ENCODE measurements around the gene SCYL2.
"Not testable (repeated sequence)": the region's sequence is repeated elsewhere in the genome, so short reads cannot be mapped to it uniquely, and the experiment has no call there.

SCYL2 gene, protein sequence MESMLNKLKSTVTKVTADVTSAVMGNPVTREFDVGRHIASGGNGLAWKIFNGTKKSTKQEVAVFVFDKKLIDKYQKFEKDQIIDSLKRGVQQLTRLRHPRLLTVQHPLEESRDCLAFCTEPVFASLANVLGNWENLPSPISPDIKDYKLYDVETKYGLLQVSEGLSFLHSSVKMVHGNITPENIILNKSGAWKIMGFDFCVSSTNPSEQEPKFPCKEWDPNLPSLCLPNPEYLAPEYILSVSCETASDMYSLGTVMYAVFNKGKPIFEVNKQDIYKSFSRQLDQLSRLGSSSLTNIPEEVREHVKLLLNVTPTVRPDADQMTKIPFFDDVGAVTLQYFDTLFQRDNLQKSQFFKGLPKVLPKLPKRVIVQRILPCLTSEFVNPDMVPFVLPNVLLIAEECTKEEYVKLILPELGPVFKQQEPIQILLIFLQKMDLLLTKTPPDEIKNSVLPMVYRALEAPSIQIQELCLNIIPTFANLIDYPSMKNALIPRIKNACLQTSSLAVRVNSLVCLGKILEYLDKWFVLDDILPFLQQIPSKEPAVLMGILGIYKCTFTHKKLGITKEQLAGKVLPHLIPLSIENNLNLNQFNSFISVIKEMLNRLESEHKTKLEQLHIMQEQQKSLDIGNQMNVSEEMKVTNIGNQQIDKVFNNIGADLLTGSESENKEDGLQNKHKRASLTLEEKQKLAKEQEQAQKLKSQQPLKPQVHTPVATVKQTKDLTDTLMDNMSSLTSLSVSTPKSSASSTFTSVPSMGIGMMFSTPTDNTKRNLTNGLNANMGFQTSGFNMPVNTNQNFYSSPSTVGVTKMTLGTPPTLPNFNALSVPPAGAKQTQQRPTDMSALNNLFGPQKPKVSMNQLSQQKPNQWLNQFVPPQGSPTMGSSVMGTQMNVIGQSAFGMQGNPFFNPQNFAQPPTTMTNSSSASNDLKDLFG

DNA sequence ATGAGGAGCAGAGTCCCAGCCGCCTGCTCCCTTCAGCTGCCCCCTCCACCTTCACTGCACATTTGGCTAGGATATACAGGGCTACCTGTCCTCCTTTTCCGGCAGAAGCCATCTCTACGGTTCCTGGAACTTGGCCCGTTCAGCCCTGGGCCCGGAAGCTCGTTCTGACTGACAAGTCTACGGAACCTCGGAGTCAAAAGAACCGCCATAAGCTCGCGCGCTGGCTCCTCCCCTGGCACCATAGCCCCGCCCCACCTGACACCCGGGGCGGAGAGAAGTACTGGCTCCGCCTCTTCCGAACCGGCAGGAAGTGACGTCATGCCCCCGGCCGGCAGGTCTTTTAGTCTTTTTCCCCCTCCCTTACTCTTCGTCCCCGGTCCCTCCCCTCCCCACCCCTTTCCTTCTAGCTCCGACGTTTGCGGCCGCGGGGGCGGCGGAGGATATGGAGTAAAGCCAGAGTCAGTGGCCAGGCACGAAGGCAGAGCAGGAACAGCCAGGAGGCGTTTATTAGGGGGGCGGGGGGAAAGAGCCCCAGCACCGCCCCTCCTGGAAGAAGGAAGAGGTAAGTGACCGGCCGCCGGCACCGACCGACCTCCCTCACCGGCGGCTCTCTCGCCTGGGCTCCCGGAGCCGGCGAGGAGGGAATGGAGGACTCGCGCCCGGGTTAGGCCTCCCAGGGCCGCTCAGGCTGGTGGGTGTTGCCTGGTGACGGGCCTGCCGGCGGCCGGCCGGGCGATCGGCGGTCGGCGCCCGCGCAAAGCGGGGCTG, at the start of gene SCYL2, which contains the start of gene DEPDC4:
Gene SCYL2, plus strand, starts transcription at position 343 of the 768 bp plus-strand sequence. CDS start 15,794 bp downstream, outside the sequence.
Gene DEPDC4, minus strand, starts transcription at position 245 of the 768 bp plus-strand sequence. Its CDS starts 3 bp downstream, at position 242.
- DNase-seq (ENCODE audit: low read depth), result peak; percentile 96

DNA sequence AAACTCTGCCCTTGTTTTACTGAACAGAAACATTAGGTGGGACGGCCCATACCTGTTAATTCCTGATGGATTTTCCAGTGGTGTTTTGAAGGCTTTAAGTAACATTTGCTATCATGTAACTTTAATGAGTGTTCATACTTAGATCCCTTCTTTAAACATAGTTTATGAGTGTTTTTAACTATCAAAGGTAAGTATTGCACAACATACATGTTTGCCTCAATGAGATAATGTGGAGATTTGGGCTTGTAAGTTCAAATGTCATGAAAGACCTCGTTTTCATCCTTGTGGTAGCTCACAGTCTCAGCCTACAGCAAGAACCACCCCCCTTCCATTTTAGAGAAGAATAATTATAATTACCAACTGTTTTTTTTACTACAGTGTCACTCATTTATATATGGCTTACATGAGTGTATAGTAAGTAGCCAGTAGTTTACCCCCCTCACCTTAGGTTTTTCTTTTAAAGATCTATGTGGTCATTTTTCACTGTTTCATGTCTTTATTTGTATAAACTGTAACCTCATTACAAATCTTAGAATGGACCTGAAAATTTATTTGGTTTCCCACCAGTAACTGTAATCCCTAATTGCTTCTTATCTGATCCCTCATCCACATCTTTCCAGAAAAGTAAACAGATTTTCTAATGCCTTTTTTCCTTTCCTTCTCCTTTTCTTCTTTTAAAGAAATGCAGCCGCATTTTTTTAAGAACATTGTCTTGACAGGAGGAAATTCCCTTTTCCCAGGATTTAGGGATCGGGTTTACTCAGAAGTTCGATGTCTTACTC, 47.5 kb upstream of the SCYL2 start:
- DNase-seq (ENCODE audit: low read depth), result no peak

DNA sequence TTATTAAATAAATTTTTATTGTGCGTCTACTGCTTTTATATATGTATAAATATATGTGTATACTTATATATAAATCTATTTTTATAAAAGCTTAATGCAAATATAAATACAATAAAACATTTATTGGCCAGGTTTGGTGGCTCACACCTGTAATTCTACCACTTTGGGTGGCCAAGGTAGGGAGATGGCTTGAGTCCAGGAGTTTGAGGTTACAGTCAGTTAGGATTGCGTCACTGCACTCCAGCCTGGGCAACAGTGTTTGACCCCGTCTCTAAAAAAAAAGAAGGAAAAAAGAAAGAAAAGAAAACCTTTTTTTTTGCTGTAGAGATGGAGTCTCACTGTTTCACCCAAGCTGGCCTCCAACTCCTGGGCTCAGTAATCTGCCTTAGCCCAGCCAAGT, 45.5 kb upstream of the SCYL2 start:
- no peak for DNase-seq (ENCODE audit: low read depth)

DNA sequence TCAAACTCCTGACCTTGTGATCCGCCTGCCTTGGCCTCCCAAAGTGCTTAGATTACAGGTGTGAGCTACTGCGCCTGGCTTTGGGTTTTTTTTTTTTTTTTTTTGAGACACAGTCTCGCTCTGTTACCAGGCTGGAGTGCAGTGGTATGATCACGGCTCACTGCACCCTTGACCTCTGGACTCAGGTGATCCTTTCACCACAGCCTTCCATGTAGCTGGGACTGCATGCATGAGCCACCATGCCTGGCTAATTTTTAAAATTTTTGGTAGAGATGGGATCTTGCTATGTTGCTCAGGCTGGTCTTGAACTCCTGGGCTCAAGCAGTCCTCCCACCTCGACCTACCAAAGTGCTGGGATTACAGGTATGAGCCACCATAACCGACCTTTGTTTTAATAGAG, 44.8 kb upstream of the SCYL2 start:
- DNase-seq (ENCODE audit: low read depth), result not testable (repeated sequence)

DNA sequence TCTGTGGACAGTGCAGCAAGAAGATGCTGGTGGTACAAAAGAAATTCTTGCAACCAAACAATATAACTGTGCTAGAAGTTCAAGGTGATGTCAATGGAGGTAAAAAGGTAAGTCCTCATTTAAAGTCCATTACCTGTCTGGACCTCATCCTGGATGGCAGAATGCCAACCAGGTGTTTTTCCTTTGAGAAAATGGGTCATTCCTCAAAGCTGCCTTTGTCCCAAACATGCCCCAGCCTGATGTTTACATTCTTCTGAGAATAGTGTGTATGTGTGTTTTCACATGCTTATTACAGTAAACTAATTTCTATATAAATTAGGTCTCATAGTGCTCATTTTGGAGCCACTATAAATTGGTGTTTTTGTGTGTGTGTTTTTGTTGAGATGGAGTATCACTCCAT, 41.5 kb upstream of the SCYL2 start:
- no peak for DNase-seq (ENCODE audit: low read depth)

DNA sequence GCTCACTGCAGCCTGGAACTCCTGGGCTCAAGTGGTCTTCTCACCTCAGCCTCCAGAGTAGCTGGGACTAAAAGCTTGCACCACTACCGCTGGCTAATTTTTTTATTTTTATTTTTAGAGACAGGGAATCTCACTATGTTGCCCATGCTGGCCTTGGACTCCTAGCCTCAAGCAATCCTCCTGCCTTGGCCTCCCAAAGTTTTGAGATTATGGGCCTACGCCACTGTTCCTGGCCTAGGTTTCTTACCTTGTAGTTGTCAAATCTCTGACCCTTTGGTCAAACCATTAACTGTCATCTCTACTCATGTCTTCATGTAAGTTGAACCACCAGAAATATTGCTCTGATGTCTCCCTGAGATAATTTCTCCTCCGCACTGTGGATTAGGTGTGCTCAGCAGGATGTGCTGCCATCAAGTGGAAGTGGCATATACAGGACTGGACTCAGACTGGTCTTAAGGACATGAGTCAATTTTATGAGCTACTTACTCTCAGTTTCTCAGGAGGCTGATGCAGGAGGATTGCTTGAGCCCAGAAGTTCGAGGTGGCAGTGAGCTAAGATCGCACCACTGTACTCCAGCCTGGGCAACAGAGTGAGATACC, 37.8 kb upstream of the SCYL2 start:
- DNase-seq (ENCODE audit: low read depth), result no peak

DNA sequence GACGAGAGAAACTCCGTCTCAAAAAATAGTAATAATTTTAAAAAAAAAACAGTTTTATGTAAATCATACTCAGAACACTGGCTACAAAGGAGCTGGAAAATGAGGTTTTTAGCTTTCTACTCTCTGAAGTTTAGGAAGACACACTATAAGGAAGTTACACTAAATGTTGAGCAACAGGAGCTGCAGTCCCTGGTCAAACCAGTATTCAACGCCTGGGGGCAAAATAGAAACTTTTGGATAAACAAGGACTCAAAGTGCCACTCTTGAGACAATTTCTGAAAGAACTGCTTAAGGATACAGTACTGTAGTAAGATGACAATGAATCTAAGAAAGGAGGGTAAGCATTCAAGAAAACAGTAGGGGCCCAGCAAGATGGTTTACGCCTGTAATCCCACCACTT, 37.1 kb upstream of the SCYL2 start:
- DNase-seq (ENCODE audit: low read depth), result no peak

DNA sequence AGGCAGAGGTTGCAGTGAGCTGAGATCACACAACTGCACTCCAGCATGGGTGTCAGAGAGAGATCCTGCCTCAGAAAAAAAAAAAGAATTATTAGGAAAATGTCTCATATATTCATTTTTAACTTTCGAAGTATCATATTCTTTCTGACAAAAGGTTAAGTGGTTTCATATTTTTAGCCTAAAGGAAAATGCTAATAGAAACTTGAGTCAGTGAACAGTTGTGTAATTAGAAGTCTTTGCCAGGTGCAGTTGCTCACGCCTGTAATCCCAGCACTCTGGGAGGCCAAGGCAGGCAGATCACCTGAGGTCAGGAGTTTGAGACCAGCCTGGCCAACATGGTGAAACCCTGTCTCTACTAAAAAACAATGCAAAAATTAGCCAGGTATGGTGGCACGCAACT, 35.1 kb upstream of the SCYL2 start:
- DNase-seq (ENCODE audit: low read depth), result not testable (repeated sequence)

DNA sequence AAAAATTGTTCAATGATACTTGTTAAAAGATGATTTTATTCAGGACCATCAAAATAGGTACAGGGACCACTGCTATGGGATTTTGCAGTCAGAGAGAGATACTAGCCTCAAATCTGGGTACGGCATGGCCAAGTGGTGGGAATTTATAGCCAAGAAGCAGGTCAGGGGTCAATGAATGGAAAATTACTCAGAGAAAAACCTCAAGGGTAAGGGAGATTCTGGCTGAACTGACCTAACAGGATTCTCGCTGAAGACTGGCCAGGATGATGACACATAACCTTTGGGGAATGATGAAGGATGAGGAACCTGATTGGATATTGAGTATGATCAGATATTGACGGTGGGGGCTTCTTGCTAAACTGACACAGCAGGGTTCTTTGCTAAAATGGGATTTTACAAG, 32.8 kb upstream of the SCYL2 start:
- no peak for DNase-seq (ENCODE audit: low read depth)

DNA sequence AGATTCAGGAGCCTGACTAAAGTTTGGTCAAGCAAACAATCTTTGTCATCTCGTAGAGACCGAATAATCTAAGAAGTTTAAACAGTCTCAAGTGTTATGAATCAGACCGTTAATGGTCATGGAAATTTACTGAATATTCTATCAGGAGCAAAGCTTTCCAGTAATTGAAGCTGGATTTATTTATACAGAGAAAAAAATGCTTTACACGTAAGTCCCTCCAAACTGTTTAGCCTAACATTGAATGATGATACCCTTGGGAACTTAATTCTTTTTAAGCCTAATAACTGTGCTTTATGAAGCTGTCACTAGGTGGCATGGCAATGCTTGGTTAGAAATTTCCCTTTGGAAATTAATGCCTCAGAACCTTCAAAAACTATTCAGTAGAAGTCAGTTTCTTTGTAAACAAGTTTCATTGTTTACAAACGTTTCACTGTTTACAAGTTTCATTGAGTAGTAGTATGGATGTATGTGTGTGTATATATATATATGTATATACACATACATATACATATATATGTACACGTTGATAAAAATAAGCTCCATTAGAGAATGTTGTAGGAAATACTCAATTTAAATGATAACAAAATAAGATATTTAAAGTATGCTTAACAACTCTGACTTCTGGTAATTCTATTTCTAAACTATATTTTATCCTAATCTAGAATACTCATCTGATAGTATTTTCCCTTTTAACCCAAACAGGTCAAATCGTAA, 32.2 kb upstream of the SCYL2 start:
- no peak for DNase-seq (ENCODE audit: low read depth)

DNA sequence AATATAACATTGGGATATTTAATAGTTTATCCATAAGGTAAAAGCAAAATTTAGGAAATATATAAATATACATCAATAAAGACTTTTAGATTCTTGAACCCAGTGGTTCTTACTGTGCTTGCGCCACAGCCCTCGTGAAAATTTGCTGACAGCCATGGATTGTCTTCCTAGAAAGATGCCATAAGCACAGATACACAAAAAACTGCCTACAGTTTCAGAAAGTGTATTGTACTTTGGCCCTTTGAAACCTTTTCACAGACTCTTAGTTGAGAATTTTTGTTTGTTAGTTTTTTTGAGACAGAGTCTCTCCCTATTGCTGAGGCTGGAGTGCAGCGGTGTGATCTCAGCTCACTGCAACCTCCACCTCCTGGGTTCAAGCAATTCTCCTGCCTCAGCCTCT, 28.2 kb upstream of the SCYL2 start:
- DNase-seq (ENCODE audit: low read depth), result no peak

DNA sequence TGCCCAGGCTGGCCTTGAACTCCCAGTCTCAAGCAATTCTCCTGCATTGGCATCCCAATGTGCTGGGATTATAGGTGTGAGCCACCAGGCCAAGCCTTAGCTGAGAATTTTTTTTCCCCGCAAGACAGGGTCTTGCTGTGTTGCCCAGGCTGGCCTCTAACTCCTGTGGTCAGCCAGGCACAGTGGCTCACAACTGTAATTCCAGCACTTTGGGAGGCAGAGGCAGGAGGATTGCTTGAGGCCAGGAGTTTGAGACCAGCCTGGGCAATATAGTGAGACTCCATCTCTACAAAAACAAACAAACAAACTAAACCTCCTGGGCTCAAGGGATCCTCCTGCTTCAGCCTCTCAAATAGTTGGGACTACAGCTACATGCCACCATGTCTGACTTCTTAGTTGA, 27.4 kb upstream of the SCYL2 start:
- no peak for DNase-seq (ENCODE audit: low read depth)

DNA sequence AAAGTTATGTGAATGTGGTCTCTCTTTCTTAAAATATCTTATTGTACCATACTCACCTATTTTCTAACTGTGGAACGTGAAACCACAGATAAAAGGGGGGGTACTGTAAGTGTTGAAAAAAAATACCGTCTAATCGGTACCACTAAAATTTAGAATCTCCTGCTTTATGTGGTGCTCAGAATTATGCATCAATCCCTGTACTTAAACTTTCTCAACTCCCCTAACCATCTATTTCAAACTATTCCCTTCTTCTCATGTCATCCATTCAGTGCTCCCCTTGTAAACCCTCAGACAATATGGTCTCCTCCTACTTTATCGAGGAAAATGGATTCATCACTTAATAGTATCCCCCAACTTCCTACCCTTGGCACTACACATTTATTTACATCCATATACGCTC, 23.8 kb upstream of the SCYL2 start:
- DNase-seq (ENCODE audit: low read depth), result no peak

DNA sequence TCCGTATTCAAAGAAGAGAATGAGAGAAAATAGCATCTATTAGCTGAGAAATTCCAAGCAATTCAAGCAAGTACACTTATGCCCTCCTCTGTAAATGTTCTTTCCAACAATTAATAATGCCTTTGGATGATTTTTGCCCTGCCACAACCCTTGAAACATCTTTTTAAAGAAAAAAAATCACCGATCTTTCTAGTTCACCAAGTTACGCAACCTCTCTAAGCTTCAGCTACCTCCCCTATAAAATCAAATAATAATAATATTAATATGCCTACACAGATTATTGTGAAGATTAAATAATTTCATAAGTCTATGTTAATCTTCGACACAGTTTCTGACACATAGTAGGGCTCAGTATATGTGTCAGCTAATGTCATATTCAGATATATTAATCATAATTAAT, 19.2 kb upstream of the SCYL2 start:
- DNase-seq (ENCODE audit: low read depth), result no peak

DNA sequence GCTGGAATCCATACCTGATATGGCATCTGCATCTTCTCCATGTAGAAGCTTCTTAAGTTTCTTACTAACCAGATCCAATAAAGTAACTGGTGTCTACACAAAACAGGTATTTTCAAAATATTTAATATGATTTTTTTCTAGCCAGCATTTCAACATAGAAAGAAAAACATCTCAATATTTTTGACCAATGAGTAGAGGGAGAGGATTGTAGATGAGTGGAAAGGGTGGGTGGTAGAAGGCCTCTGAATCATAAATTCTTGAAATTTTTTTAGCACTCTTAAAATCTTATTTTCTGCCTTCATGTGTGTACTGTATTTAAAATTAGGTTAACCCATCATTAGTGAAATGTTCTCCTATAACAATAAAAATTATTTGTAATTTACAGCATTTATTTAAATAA, 18.1 kb upstream of the SCYL2 start:
- DNase-seq (ENCODE audit: low read depth), result no peak

DNA sequence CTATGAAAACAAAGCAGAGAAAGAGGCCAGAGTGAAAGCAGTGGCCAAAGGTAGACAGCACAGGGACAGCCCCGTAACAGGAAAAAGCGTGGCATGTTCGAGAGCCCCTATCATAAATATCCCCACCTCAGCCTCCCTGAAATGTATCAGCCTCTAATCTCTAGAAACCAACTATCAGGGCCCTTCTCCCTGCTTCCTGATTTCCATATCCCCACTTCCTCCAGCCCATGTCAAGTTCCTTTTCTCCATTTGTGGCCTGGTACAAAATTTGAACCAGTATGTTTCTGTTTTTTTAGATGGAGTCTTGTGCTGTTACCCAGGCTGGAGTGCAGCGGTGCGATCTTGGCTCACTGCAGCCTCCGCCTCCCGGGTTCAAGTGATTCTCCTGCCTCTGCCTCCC, 17.0 kb upstream of the SCYL2 start:
- DNase-seq (ENCODE audit: low read depth), result no peak

DNA sequence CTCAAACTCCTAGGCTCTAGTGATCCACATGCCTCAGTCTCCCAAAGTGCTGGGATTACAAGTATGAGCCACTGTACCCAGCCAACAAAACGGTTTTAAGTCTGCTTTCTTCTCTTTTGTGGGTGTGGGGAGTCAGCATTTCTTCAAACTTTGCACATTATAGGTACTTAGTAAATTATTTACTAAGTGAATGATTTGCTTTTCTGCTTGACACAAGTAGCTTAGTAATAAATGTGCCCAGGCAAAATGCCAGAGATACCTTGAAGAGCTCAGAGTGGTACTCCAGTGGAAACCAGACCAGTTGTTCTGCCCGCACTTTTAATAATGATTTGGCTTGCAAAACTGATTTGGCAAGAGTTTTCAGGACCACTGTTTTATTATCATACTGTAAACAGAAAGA, 15.1 kb upstream of the SCYL2 start:
- no peak for DNase-seq (ENCODE audit: low read depth)

DNA sequence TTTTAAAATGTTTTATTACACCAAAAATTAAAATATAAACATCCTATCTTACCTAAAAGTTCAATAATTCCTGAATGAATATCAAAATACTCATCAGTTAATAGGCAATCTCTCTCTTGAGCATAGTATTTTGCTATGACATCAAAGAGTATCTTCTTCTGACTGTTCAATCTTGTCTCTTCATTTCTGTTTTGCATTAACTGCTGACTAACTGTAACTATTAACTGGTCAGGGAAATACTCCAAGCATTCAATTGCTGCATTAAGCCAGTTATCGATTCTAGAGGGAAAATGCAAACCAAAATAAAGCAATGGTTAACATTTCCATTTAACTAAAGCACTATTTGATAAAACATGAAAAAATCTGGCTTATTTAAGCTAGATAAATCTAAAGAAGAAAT, 13.5 kb upstream of the SCYL2 start:
- DNase-seq (ENCODE audit: low read depth), result no peak

DNA sequence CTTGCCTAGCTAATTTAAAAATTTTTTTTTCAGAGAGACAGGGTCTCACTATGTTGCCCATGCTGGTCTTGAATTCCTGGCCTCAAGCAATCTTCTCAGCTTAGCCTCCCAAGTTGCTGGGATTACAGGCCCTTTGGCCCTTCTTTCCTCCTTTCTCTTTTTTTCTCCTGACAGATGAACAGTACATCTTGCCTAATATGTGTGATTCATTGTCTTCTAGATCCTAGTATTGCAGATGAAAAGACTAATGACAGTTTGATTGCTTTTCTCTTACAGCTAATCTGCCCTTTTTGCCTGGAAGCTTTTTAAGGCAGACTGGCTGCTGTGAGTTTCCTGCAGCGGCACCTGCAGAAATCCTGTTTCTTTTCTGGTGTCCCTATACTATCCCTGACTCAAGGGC, 12.1 kb upstream of the SCYL2 start:
- no peak for DNase-seq (ENCODE audit: low read depth)

DNA sequence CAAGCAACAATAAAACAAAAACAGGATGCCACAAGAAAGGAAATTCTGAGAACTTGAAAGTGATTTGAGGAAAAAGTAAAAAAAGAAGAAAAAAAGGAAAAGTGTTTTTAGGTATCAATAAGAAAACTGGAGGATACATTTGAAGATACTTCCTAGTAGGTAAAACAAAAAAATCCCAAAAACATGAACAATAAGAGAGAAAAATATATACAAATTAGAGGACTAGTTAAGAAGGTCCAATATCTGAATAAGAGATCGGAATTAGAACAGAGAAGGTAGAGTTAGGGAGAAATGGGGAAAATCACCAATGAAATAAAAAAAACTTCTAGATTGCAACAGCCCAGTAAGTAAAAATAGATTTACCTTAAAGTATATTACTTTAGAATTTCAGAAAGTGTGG, 8.8 kb upstream of the SCYL2 start:
- no peak for DNase-seq (ENCODE audit: low read depth)

Data from stimulated activated CD8-positive, alpha-beta memory T cell treated with anti-CD3 and anti-CD28 coated beads, Interleukin-7, amount 100 ng/mL, for 24 hours (primary cell).